Right lobe of liver (tissue), 4 donors: ENCODE measurements around the gene NANS.

ENCODE experiments used
- POLR2A ChIP-seq: fragments of 450-650 bp; IDR thresholded peaks from one replicate; pipeline ENCODE4 v1.6.1; 2017; ENCODE audit warnings: antibody characterized with exemption, mild to moderate bottlenecking
- TF ChIP-seq, protein P1 (sequence below), 4 donors: fragments of 200-600 bp in 3 of 4; fragments of 450-650 bp in 1 of 4; IDR thresholded peaks; one replicate each; pipeline versions ENCODE4 v1.5.1 to v1.8.0; 2016 to 2022; ENCODE audit warnings: antibody characterized with exemption in 4 of 4, mild to moderate bottlenecking in 2 of 4
- donor health status: DM: no; HTN: no; CAD: no.
- donor health status: DM: no; HTN: no; CAD: no.
- donor health status: DM: no; HTN: yes; CAD: no.

DNA sequence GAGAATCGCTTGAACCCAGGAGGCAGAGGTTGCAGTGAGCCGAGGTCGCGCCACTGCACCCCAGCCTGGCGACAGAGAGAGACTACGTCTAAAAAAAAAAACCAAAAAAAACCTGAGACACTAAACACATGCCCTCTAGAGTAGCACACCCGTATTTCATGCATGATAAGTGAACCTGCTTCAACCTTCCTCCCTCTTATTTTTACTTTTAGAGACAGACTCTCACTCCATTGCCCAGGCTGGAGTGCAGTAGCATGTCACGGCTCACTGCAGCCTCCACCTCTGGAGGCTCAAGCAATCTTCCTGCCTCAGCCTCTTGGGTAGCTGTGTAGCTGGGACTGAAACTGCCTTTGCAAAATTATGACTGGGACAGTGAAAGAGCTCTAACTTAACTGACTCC is 17.6 kb upstream of the NANS start:
- TF ChIP-seq, protein P1, sequence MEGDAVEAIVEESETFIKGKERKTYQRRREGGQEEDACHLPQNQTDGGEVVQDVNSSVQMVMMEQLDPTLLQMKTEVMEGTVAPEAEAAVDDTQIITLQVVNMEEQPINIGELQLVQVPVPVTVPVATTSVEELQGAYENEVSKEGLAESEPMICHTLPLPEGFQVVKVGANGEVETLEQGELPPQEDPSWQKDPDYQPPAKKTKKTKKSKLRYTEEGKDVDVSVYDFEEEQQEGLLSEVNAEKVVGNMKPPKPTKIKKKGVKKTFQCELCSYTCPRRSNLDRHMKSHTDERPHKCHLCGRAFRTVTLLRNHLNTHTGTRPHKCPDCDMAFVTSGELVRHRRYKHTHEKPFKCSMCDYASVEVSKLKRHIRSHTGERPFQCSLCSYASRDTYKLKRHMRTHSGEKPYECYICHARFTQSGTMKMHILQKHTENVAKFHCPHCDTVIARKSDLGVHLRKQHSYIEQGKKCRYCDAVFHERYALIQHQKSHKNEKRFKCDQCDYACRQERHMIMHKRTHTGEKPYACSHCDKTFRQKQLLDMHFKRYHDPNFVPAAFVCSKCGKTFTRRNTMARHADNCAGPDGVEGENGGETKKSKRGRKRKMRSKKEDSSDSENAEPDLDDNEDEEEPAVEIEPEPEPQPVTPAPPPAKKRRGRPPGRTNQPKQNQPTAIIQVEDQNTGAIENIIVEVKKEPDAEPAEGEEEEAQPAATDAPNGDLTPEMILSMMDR (IDR thresholded peaks at IDR 0.05) = no peak
- no peak for TF ChIP-seq POLR2A
